Dendritic cell treated with granulocyte-macrophage colony-stimulating factor and Interleukin-4, amounts not matched to agents 40 ng/mL and 50 ng/mL, for 4 days (primary cell): ENCODE measurements around the gene COG2.
"Not testable (repeated sequence)": the region's sequence is repeated elsewhere in the genome, so short reads cannot be mapped to it uniquely, and the experiment has no call there.

Experiments
- H3K27ac Mint-ChIP-seq: one replicate; pipeline ENCODE4 v1.8.0; 2022; ENCODE audit warnings: mild to moderate bottlenecking, mixed read lengths
- H3K27me3 Mint-ChIP-seq: one replicate; pipeline ENCODE4 v1.8.0; 2022; ENCODE audit warnings: mild to moderate bottlenecking, mixed read lengths
- H3K36me3 Mint-ChIP-seq: one replicate; pipeline ENCODE4 v1.8.0; 2022; ENCODE audit warnings: low read depth, mixed read lengths
- H3K4me1 Mint-ChIP-seq: one replicate; pipeline ENCODE4 v1.8.0; 2022; ENCODE audit warnings: low read depth, mixed read lengths
- H3K4me3 Mint-ChIP-seq: one replicate; pipeline ENCODE4 v1.8.0; 2022; ENCODE audit warnings: mild to moderate bottlenecking, moderate library complexity, mixed read lengths
- H3K9me3 Mint-ChIP-seq: one replicate; pipeline ENCODE4 v1.8.0; 2022; ENCODE audit warnings: mixed read lengths
- intact Hi-C: fragments of 100-400 bp; cut with micrococcal nuclease; formaldehyde crosslinking; loops from one replicate; pipeline ENCODE4 v1.15.0; 2022

COG2 gene

DNA sequence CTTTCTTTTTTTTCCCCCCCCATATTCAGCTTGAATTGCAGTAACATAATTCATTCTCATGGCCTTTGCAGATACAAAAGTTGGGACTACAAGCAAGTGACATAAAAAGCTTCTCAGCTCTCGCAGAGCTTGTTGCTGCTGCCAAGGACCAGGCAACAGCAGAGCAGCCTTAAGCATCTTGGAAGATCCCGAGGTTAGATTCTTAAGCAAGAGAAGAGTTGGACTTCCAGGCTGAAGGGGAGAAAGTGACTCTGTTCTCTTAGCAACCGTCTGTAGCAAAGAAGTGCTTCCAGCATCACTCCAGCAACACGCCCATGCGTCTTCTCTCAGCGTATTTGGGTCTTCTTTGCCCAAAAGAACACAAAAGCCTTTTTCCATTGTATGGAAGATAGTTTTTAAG, 50.9 kb downstream of the COG2 start:
- Mint-ChIP-seq H3K4me3 (no peak overlapping the region), H3K4me1 (no peaks in the 10 kb centered on the region), H3K9me3 (no peaks in the 10 kb centered on the region), H3K27me3 (no peaks in the 10 kb centered on the region), H3K36me3 (peaks cover 65% of the 10 kb centered on the region), H3K27ac (no peak overlapping the region)
- intact Hi-C loops: no loop called here

DNA sequence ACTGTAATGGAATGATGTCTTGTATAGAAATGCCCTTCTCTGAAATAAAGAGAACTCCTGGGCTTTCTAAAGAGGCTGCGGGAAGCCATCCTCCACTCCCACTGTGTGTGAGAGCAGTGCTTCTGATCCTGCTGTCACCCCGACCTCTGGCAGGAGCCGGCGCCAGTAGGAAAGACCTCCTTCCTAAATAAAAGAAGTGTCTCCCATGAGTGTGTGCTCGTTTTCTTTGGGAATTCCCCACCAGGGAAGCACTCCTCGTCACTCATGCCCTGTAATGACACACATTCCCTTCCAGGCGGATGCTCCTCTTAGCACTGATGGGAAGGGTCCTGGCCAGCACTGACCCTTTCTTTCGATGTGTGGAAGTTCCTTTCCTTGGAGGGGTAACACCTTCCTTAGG, 51.5 kb downstream of the COG2 start:
- H3K36me3 Mint-ChIP-seq: peaks cover 59% of the 10 kb centered on the region
- intact Hi-C loops: no loop called here
- no peak overlapping the region for H3K4me3 Mint-ChIP-seq
- H3K9me3 Mint-ChIP-seq: no peaks in the 10 kb centered on the region
- no peaks in the 10 kb centered on the region for H3K4me1 Mint-ChIP-seq
- H3K27me3 Mint-ChIP-seq: no peaks in the 10 kb centered on the region
- no peak overlapping the region for H3K27ac Mint-ChIP-seq

GRCh38 chr1:230694464-230694863, 52.2 kb downstream of the COG2 start:
- Mint-ChIP-seq H3K36me3 (peaks cover 52% of the 10 kb centered on the region), H3K9me3 (no peaks in the 10 kb centered on the region), H3K27me3 (no peaks in the 10 kb centered on the region), H3K4me1 (no peaks in the 10 kb centered on the region), H3K27ac (no peak overlapping the region), H3K4me3 (no peak overlapping the region)
- intact Hi-C loops: no loop called here

DNA sequence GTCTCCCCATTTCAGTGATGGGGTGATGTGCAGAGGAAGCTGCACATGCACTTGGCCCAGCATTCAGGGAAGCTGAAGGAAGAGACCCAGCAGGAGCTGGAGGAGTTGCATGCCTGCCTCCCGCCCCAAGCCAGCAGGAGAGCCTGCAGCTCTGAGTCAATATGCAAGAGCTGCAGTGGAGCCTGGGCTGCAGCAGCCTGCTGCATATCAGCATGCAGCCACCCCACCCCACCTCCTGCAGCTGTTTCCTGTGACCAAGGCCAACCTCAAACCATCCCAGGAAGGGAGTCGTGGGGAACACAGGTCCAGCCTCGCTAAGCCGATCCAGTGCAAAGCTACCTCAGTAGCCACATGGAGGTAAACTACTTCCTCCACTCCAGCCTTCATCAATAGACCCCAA, 52.7 kb downstream of the COG2 start:
- Mint-ChIP-seq H3K27ac (no peak overlapping the region), H3K9me3 (no peaks in the 10 kb centered on the region), H3K27me3 (no peaks in the 10 kb centered on the region), H3K4me1 (no peaks in the 10 kb centered on the region), H3K36me3 (peaks cover 47% of the 10 kb centered on the region), H3K4me3 (no peak overlapping the region)
- intact Hi-C loops: no loop called here

DNA sequence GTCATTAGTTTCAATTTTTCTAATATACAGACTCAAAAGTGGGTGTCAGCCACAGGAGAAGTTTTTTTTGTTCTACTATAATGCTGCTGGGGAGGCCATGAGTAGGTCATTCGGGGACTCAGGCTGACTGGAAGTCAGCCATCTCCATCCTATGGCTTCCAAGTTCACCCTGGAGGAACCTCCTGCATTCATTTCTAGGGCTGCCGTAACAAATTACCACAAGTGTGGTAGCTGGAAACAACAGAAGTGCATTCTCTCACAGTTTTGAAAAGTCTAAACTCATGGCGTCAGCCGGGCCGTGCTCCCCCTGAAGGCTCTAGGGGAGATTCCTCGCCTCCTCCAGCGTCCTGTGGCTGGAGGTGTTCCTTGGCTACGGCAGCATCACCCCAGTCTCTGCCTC, 53.9 kb downstream of the COG2 start:
- no peaks in the 10 kb centered on the region for H3K9me3 Mint-ChIP-seq
- no peak overlapping the region for H3K4me3 Mint-ChIP-seq
- no peaks in the 10 kb centered on the region for H3K4me1 Mint-ChIP-seq
- intact Hi-C loops: no loop called here
- H3K27ac Mint-ChIP-seq: no peak overlapping the region
- peaks cover 36% of the 10 kb centered on the region for H3K36me3 Mint-ChIP-seq
- H3K27me3 Mint-ChIP-seq: no peaks in the 10 kb centered on the region

GRCh38 chr1:230696722-230697437, 54.6 kb downstream of the COG2 start:
- H3K27ac Mint-ChIP-seq: no peak overlapping the region
- peaks cover 29% of the 10 kb centered on the region for H3K36me3 Mint-ChIP-seq
- H3K4me3 Mint-ChIP-seq: no peak overlapping the region
- no peaks in the 10 kb centered on the region for H3K4me1 Mint-ChIP-seq
- H3K9me3 Mint-ChIP-seq: no peaks in the 10 kb centered on the region
- intact Hi-C loops: no loop called here
- H3K27me3 Mint-ChIP-seq: no peaks in the 10 kb centered on the region

DNA sequence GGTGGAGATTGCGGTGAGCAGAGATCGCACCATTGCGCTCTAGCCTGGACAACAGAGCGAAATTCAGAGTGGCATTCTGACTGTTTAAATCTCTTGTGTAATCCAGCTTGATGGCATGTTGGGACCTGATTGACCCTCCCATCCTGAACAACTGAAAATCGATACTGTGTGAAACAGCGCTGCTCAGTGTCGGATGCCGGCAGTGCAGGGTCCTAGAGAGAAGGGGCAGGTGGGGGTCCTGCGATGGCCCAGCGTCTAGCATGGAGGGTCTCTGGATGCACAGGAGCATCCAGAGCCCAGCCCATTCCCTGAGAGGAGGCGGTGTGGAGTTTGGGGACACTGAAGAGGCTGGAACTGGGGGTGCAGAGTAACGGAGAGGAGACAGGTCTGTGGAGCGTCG, 55.8 kb downstream of the COG2 start:
- Mint-ChIP-seq H3K4me3 (no peak overlapping the region), H3K36me3 (peaks cover 17% of the 10 kb centered on the region), H3K4me1 (no peaks in the 10 kb centered on the region), H3K27me3 (no peaks in the 10 kb centered on the region), H3K9me3 (no peaks in the 10 kb centered on the region), H3K27ac (no peak overlapping the region)
- intact Hi-C loops: no loop called here

- H3K4me3 Mint-ChIP-seq, intact Hi-C loops, H3K9me3 Mint-ChIP-seq, H3K4me1 Mint-ChIP-seq, H3K27ac Mint-ChIP-seq, H3K27me3 Mint-ChIP-seq, H3K36me3 Mint-ChIP-seq: not testable (repeated sequence)
Measured at GRCh38 chr1:230698964-230699363, 56.7 kb downstream of the COG2 start.

- peaks cover under 1% of the 10 kb centered on the region for H3K36me3 Mint-ChIP-seq
Measured at GRCh38 chr1:230699716-230700115, 57.4 kb downstream of the COG2 start.

GRCh38 chr1:230700132-230700531, 57.9 kb downstream of the COG2 start:
- intact Hi-C loops: no loop called here
- Mint-ChIP-seq H3K36me3 (no peaks in the 10 kb centered on the region), H3K9me3 (no peaks in the 10 kb centered on the region)

More at GRCh38 chr1:230699716-230700115, 57.4 kb downstream of the COG2 start:
- H3K4me3 Mint-ChIP-seq: no peak overlapping the region
- no peak overlapping the region for H3K27ac Mint-ChIP-seq
- no peaks in the 10 kb centered on the region for H3K9me3 Mint-ChIP-seq
- no peaks in the 10 kb centered on the region for H3K4me1 Mint-ChIP-seq
- intact Hi-C loops: no loop called here
- H3K27me3 Mint-ChIP-seq: no peaks in the 10 kb centered on the region

GRCh38 chr1:230701434-230701833, 59.2 kb downstream of the COG2 start:
- H3K4me1 Mint-ChIP-seq: no peaks in the 10 kb centered on the region
- no peak overlapping the region for H3K27ac Mint-ChIP-seq
- no peak overlapping the region for H3K4me3 Mint-ChIP-seq
- no peaks in the 10 kb centered on the region for H3K36me3 Mint-ChIP-seq
- intact Hi-C loops: no loop called here
- no peaks in the 10 kb centered on the region for H3K9me3 Mint-ChIP-seq
- H3K27me3 Mint-ChIP-seq: no peaks in the 10 kb centered on the region

More at GRCh38 chr1:230700132-230700531, 57.9 kb downstream of the COG2 start:
- no peaks in the 10 kb centered on the region for H3K4me1 Mint-ChIP-seq
- H3K27me3 Mint-ChIP-seq: no peaks in the 10 kb centered on the region
- no peak overlapping the region for H3K4me3 Mint-ChIP-seq
- no peak overlapping the region for H3K27ac Mint-ChIP-seq

- Mint-ChIP-seq H3K4me1 (no peaks in the 10 kb centered on the region), H3K27ac (no peak overlapping the region), H3K36me3 (no peaks in the 10 kb centered on the region), H3K9me3 (no peaks in the 10 kb centered on the region), H3K4me3 (no peak overlapping the region), H3K27me3 (no peaks in the 10 kb centered on the region)
- intact Hi-C loops: no loop called here
Measured at GRCh38 chr1:230701895-230702768, 59.9 kb downstream of the COG2 start.

DNA sequence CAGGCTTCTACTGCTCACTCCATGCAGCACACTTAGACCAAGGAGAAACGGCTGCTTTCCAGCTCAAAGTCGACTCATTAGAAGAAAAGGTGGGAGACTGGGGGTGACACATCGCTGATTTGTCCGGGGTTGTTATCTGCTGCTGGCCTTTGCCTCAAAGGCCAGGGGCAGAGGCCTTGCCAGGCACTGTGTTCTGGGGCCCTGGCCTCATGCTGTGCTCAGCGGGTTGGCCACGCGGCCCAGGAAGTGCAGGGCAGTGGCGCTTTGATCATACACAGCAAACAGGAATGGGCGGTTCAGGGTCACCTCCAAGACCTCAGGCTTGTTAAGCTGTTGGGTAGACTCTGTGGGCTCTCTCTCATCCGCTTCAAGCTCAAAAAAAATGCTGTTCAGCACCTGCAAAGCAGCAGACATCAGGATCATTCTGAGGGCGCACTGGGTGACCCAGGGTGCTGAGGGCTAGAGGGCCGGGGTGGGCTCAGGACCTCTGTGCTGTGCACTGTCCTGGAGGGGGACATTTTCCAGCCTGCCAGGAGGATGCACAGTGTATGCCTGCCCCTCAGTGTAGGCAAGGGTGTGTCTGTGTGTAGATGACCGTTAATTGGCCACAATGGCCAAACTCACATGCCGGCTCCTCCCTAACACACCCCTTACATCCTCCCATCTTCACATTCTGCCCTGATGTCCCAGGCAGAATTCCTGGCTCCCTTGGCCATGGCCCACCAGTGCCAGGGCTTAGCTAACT, 60.8 kb downstream of the COG2 start:
- H3K36me3 Mint-ChIP-seq: no peaks in the 10 kb centered on the region

More for the DNA sequence above, 60.8 kb downstream of the COG2 start:
- H3K27me3 Mint-ChIP-seq: peaks cover 6% of the 10 kb centered on the region
- intact Hi-C loops: no loop called here
- H3K4me3 Mint-ChIP-seq: no peak overlapping the region
- peaks cover 5% of the 10 kb centered on the region for H3K4me1 Mint-ChIP-seq
- no peak overlapping the region for H3K27ac Mint-ChIP-seq
- no peaks in the 10 kb centered on the region for H3K9me3 Mint-ChIP-seq
